ENCODE measurements around the gene NR0B2.

Gene NR0B2

GRCh38 chr1:26938659-26939025 is 24.9 kb upstream of the NR0B2 start:
- H3K36me3 ChIP-seq (replicated peaks in 1 of 2; ENCODE audit: control insufficient read depth in 2 of 2, insufficient read depth in 2 of 2, low read length in 2 of 2) = peaks cover 31 to 81% of the 10 kb centered on the region in 2 donors
- no peaks in the 10 kb centered on the region for H3K4me1 ChIP-seq (ENCODE audit: control insufficient read depth in 2 of 2, insufficient read depth in 1 of 2, low read depth in 1 of 2, low read length in 2 of 2)
- H3K4me3 ChIP-seq (ENCODE audit: low read length in 2 of 2) = no peak overlapping the region
- no peak overlapping the region for H4K8ac ChIP-seq (ENCODE audit: low read depth, low read length)
- no peak overlapping the region for H2AK5ac ChIP-seq (ENCODE audit: low read depth, low read length)
- no peaks in the 10 kb centered on the region for H3K27me3 ChIP-seq (ENCODE audit: control insufficient read depth in 3 of 3, insufficient read depth in 3 of 3, low read depth in 1 of 3, low read length in 3 of 3)
- no peaks in the 10 kb centered on the region for H3K9me3 ChIP-seq (replicated peaks in 1 of 2; ENCODE audit: control insufficient read depth in 2 of 2, insufficient read depth in 1 of 2, low read depth in 1 of 2, low read length in 2 of 2)
- no peak overlapping the region for H4K91ac ChIP-seq (ENCODE audit: low read depth, low read length, poor library complexity)
- no peak overlapping the region for H3K4ac ChIP-seq (ENCODE audit: low read length)
- H3K9ac ChIP-seq (ENCODE audit: low read depth, low read length, poor library complexity) = no peak overlapping the region
- no peak overlapping the region for H3K18ac ChIP-seq (ENCODE audit: low read length)
- no peak overlapping the region for H3K14ac ChIP-seq (ENCODE audit: low read length)
- no peak overlapping the region for H2BK5ac ChIP-seq (ENCODE audit: low read length)
- no peak overlapping the region for H2BK120ac ChIP-seq (ENCODE audit: low read depth, low read length)
- no peak overlapping the region for H2BK12ac ChIP-seq (ENCODE audit: low read length)
- no peak overlapping the region for H2BK15ac ChIP-seq (ENCODE audit: low read length)
- no peak overlapping the region for H2AFZ ChIP-seq (ENCODE audit: low read length)
- H3K23ac ChIP-seq (ENCODE audit: low read depth, low read length, poor library complexity) = no peak overlapping the region
- WGBS, 2 donors (ENCODE audit: extremely low coverage in 2 of 2, insufficient read length in 2 of 2, insufficient replicate concordance in 1 of 2) = no CpG with 5 or more reads among the region's 2 CpGs
- no peak overlapping the region for H3K4me2 ChIP-seq (ENCODE audit: insufficient read depth, low read length, poor library complexity, severe bottlenecking)
- DNase-seq (ENCODE audit: low spot score) = no peak
- no peak overlapping the region for H3K27ac ChIP-seq (replicated peaks; ENCODE audit: low read length)
- peaks cover 12% of the 10 kb centered on the region for H3K79me1 ChIP-seq (ENCODE audit: low read depth, low read length)

GRCh38 chr1:26938004-26938658 is 24.4 kb upstream of the NR0B2 start:
- H3K4me1 ChIP-seq (ENCODE audit: control insufficient read depth in 2 of 2, insufficient read depth in 1 of 2, low read depth in 1 of 2, low read length in 2 of 2) = no peaks in the 10 kb centered on the region
- no peaks in the 10 kb centered on the region for H3K9me3 ChIP-seq (replicated peaks in 1 of 2; ENCODE audit: control insufficient read depth in 2 of 2, insufficient read depth in 1 of 2, low read depth in 1 of 2, low read length in 2 of 2)
- no peak overlapping the region for H4K91ac ChIP-seq (ENCODE audit: low read depth, low read length, poor library complexity)
- no peak overlapping the region for H3K9ac ChIP-seq (ENCODE audit: low read depth, low read length, poor library complexity)
- no peak overlapping the region for H2BK12ac ChIP-seq (ENCODE audit: low read length)
- H2BK120ac ChIP-seq (ENCODE audit: low read depth, low read length) = no peak overlapping the region
- H3K4ac ChIP-seq (ENCODE audit: low read length) = no peak overlapping the region
- WGBS, 2 donors (ENCODE audit: extremely low coverage in 2 of 2, insufficient read length in 2 of 2, insufficient replicate concordance in 1 of 2) = no CpG with 5 or more reads among the region's 4 CpGs
- no peak overlapping the region for H2BK5ac ChIP-seq (ENCODE audit: low read length)
- H2AFZ ChIP-seq (ENCODE audit: low read length) = no peak overlapping the region
- H3K18ac ChIP-seq (ENCODE audit: low read length) = no peak overlapping the region
- H3K27ac ChIP-seq (replicated peaks; ENCODE audit: low read length) = no peak overlapping the region
- no peak overlapping the region for H3K23ac ChIP-seq (ENCODE audit: low read depth, low read length, poor library complexity)
- no peak overlapping the region for H2BK15ac ChIP-seq (ENCODE audit: low read length)
- H3K4me3 ChIP-seq (ENCODE audit: low read length in 2 of 2) = no peak overlapping the region
- no peaks in the 10 kb centered on the region for H3K27me3 ChIP-seq (ENCODE audit: control insufficient read depth in 3 of 3, insufficient read depth in 3 of 3, low read depth in 1 of 3, low read length in 3 of 3)
- H4K8ac ChIP-seq (ENCODE audit: low read depth, low read length) = no peak overlapping the region
- no peak overlapping the region for H3K4me2 ChIP-seq (ENCODE audit: insufficient read depth, low read length, poor library complexity, severe bottlenecking)
- DNase-seq (ENCODE audit: low spot score) = no peak
- no peak overlapping the region for H3K14ac ChIP-seq (ENCODE audit: low read length)
- H3K36me3 ChIP-seq (replicated peaks in 1 of 2; ENCODE audit: control insufficient read depth in 2 of 2, insufficient read depth in 2 of 2, low read length in 2 of 2) = peaks cover 27 to 80% of the 10 kb centered on the region in 2 donors
- no peak overlapping the region for H2AK5ac ChIP-seq (ENCODE audit: low read depth, low read length)
- H3K79me1 ChIP-seq (ENCODE audit: low read depth, low read length) = peaks cover 12% of the 10 kb centered on the region

- H2AFZ ChIP-seq (ENCODE audit: low read length) = no peak overlapping the region
- H2AK5ac ChIP-seq (ENCODE audit: low read depth, low read length) = no peak overlapping the region
- no peak for DNase-seq (ENCODE audit: low spot score)
- no peaks in the 10 kb centered on the region for H3K4me1 ChIP-seq (ENCODE audit: control insufficient read depth in 2 of 2, insufficient read depth in 1 of 2, low read depth in 1 of 2, low read length in 2 of 2)
- H3K4ac ChIP-seq (ENCODE audit: low read length) = no peak overlapping the region
- H3K23ac ChIP-seq (ENCODE audit: low read depth, low read length, poor library complexity) = no peak overlapping the region
- H3K27ac ChIP-seq (replicated peaks; ENCODE audit: low read length) = no peak overlapping the region
- H2BK120ac ChIP-seq (ENCODE audit: low read depth, low read length) = no peak overlapping the region
- no peaks in the 10 kb centered on the region for H3K27me3 ChIP-seq (ENCODE audit: control insufficient read depth in 3 of 3, insufficient read depth in 3 of 3, low read depth in 1 of 3, low read length in 3 of 3)
- peak overlapping the region; percentile 43 for H4K8ac ChIP-seq (ENCODE audit: low read depth, low read length)
- WGBS, 2 donors (ENCODE audit: extremely low coverage in 2 of 2, insufficient read length in 2 of 2, insufficient replicate concordance in 1 of 2) = no CpG with 5 or more reads among the region's 6 CpGs
- no peak overlapping the region for H3K18ac ChIP-seq (ENCODE audit: low read length)
- no peak overlapping the region for H3K9ac ChIP-seq (ENCODE audit: low read depth, low read length, poor library complexity)
- H3K36me3 ChIP-seq (replicated peaks in 1 of 2; ENCODE audit: control insufficient read depth in 2 of 2, insufficient read depth in 2 of 2, low read length in 2 of 2) = peaks cover 22 to 81% of the 10 kb centered on the region in 2 donors
- no peak overlapping the region for H2BK5ac ChIP-seq (ENCODE audit: low read length)
- no peaks in the 10 kb centered on the region for H3K9me3 ChIP-seq (replicated peaks in 1 of 2; ENCODE audit: control insufficient read depth in 2 of 2, insufficient read depth in 1 of 2, low read depth in 1 of 2, low read length in 2 of 2)
- H2BK12ac ChIP-seq (ENCODE audit: low read length) = no peak overlapping the region
- no peak overlapping the region for H4K91ac ChIP-seq (ENCODE audit: low read depth, low read length, poor library complexity)
- no peak overlapping the region for H3K4me3 ChIP-seq (ENCODE audit: low read length in 2 of 2)
- H2BK15ac ChIP-seq (ENCODE audit: low read length) = no peak overlapping the region
- no peak overlapping the region for H3K4me2 ChIP-seq (ENCODE audit: insufficient read depth, low read length, poor library complexity, severe bottlenecking)
- peaks cover 10% of the 10 kb centered on the region for H3K79me1 ChIP-seq (ENCODE audit: low read depth, low read length)
- no peak overlapping the region for H3K14ac ChIP-seq (ENCODE audit: low read length)
Observed at GRCh38 chr1:26936823-26937222, 23.0 kb upstream of the NR0B2 start.

- Histone ChIP-seq H2BK5ac (ENCODE audit: low read length) (no peak overlapping the region), H3K9ac (ENCODE audit: low read depth, low read length, poor library complexity) (no peak overlapping the region), H3K9me3 (replicated peaks in 1 of 2; ENCODE audit: control insufficient read depth in 2 of 2, insufficient read depth in 1 of 2, low read depth in 1 of 2, low read length in 2 of 2) (no peaks in the 10 kb centered on the region), H4K91ac (ENCODE audit: low read depth, low read length, poor library complexity) (no peak overlapping the region), H3K23ac (ENCODE audit: low read depth, low read length, poor library complexity) (no peak overlapping the region), H2BK120ac (ENCODE audit: low read depth, low read length) (no peak overlapping the region), H2AFZ (ENCODE audit: low read length) (no peak overlapping the region), H3K4me2 (ENCODE audit: insufficient read depth, low read length, poor library complexity, severe bottlenecking) (no peak overlapping the region), H2BK15ac (ENCODE audit: low read length) (no peak overlapping the region), H2BK12ac (ENCODE audit: low read length) (no peak overlapping the region), H3K27ac (replicated peaks; ENCODE audit: low read length) (no peak overlapping the region), H3K4ac (ENCODE audit: low read length) (no peak overlapping the region), H3K18ac (ENCODE audit: low read length) (no peak overlapping the region), H4K8ac (ENCODE audit: low read depth, low read length) (no peak overlapping the region), H2AK5ac (ENCODE audit: low read depth, low read length) (no peak overlapping the region), H3K4me1 (ENCODE audit: control insufficient read depth in 2 of 2, insufficient read depth in 1 of 2, low read depth in 1 of 2, low read length in 2 of 2) (no peaks in the 10 kb centered on the region), H3K79me1 (ENCODE audit: low read depth, low read length) (peaks cover 7% of the 10 kb centered on the region), H3K27me3 (ENCODE audit: control insufficient read depth in 3 of 3, insufficient read depth in 3 of 3, low read depth in 1 of 3, low read length in 3 of 3) (no peaks in the 10 kb centered on the region), H3K36me3 (replicated peaks in 1 of 2; ENCODE audit: control insufficient read depth in 2 of 2, insufficient read depth in 2 of 2, low read length in 2 of 2) (peaks cover 24 to 77% of the 10 kb centered on the region in 2 donors), H3K4me3 (ENCODE audit: low read length in 2 of 2) (no peak overlapping the region), H3K14ac (ENCODE audit: low read length) (no peak overlapping the region)
- no CpG with 5 or more reads among the region's 3 CpGs for WGBS, 2 donors (ENCODE audit: extremely low coverage in 2 of 2, insufficient read length in 2 of 2, insufficient replicate concordance in 1 of 2)
- no peak for DNase-seq (ENCODE audit: low spot score)
Observed at GRCh38 chr1:26932531-26932930, 18.8 kb upstream of the NR0B2 start.

Data from neuronal stem cell (in vitro differentiated cells).